Activated T-helper 17 cell treated with anti-CD3 and anti-CD28 coated beads, Interleukin-2, amount 50 U/mL, for 72 hours (primary cell): Measurements from ENCODE around the gene NDOR1. TPM values are rescaled to one million over a fixed set of nuclear protein-coding genes. Genes with fewer than 3 reads are reported as not detected.

ENCODE experiments used
- ATAC-seq: fragments of 150-1000 bp; cut with Tn5 transposase; replicated peaks from 2 replicates; pipeline ENCODE4 v1.10.0; 2021; ENCODE audit warnings: mild to moderate bottlenecking, moderate library complexity
- H3K27ac Mint-ChIP-seq: one replicate; pipeline ENCODE4 v1.8.0; 2022; ENCODE audit warnings: mixed read lengths
- H3K27me3 Mint-ChIP-seq: one replicate; pipeline ENCODE4 v1.8.0; 2022; ENCODE audit warnings: mixed read lengths
- H3K36me3 Mint-ChIP-seq: one replicate; pipeline ENCODE4 v1.8.0; 2022; ENCODE audit warnings: low read depth, mild to moderate bottlenecking, mixed read lengths
- H3K4me1 Mint-ChIP-seq: one replicate; pipeline ENCODE4 v1.8.0; 2022; ENCODE audit warnings: mixed read lengths
- H3K4me3 Mint-ChIP-seq: one replicate; pipeline ENCODE4 v1.8.0; 2022; ENCODE audit warnings: mild to moderate bottlenecking, mixed read lengths
- H3K9me3 Mint-ChIP-seq: one replicate; pipeline ENCODE4 v1.8.0; 2022; ENCODE audit warnings: mixed read lengths
- total RNA-seq, 2 donors: library from RNA; stranded (reverse); gene quantifications; one replicate each; pipeline ENCODE4 v1.2.3, GENCODE V29; 2022

NDOR1 gene
- total RNA-seq, 2 donors from 2014 or later, result 20.5 to 40.2 TPM

DNA sequence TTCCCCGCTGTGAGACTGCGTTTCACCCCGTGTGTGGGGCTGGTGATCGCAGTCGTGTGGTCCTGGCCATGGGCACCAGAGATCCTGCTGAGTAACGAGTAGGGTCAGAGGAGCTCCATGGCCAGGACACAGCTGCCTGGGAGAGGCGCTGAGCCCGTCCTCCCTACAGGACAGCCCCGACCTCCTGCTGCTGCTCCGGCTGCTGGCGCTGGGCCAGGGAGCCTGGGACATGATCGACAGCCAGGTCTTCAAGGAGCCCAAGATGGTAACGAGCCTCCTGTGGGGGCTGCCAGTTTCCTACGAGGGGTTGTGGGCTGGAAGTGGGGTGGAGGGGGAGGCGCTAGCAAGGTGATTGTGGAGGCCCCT, 60.6 kb downstream of the NDOR1 start:
- no peaks in the 10 kb centered on the region for H3K9me3 Mint-ChIP-seq
- H3K4me3 Mint-ChIP-seq, result no peak overlapping the region
- H3K27me3 Mint-ChIP-seq, result no peaks in the 10 kb centered on the region
- peaks cover 68% of the 10 kb centered on the region for H3K36me3 Mint-ChIP-seq
- peaks cover 5% of the 10 kb centered on the region for H3K4me1 Mint-ChIP-seq
- no peak overlapping the region for H3K27ac Mint-ChIP-seq
- ATAC-seq, result no peak

Other genes with a start within 250 kb of the NDOR1 start
- gene PTGDS, start 228.2 kb upstream of the NDOR1 start, total RNA-seq, result 1 to 10 TPM in 1 of 2 donors, not detected in 1; 1.3 TPM
- under 1 TPM in 1 of 2 donors, not detected in 1; 0.11 TPM for gene LCNL1, start 222.7 kb upstream of the NDOR1 start, total RNA-seq
- gene PAXX, start 213.3 kb upstream of the NDOR1 start, total RNA-seq, result 10 to 100 TPM; 31.1 to 49.1 TPM
- gene CLIC3, start 209.1 kb upstream of the NDOR1 start, total RNA-seq, result under 1 TPM in 1 of 2 donors, not detected in 1; 0.26 TPM
- gene ABCA2, start 177.5 kb upstream of the NDOR1 start, total RNA-seq, result 10 to 100 TPM; 43.0 to 63.9 TPM
- gene FUT7, start 173.6 kb upstream of the NDOR1 start, total RNA-seq, result 10 to 100 TPM; 12.1 to 27.9 TPM
- 10 to 100 TPM; 66.3 to 96.1 TPM for gene NPDC1, start 159.5 kb upstream of the NDOR1 start, total RNA-seq
- under 1 TPM; 0.39 to 0.69 TPM for gene ENTPD2, start 151.6 kb upstream of the NDOR1 start, total RNA-seq
- gene SAPCD2, start 135.1 kb upstream of the NDOR1 start, total RNA-seq, result 10 to 100 TPM in 1 of 2 donors, 1 to 10 TPM in 1; 5.6 to 21.9 TPM
- 10 to 100 TPM; 27.9 to 33.0 TPM for gene UAP1L1, start 128.2 kb upstream of the NDOR1 start, total RNA-seq
- gene MAN1B1, start 118.7 kb upstream of the NDOR1 start, total RNA-seq, result 10 to 100 TPM; 38.2 to 67.6 TPM
- gene DPP7, start 91.0 kb upstream of the NDOR1 start, total RNA-seq, result 100 to 1,000 TPM; 219 to 255 TPM
- 1 to 10 TPM in 1 of 2 donors, under 1 TPM in 1; 0.06 to 1.2 TPM for gene GRIN1, start 66.5 kb upstream of the NDOR1 start, total RNA-seq
- gene LRRC26, start 35.6 kb upstream of the NDOR1 start, total RNA-seq, result not detected
- not detected for gene TMEM210, start 33.6 kb upstream of the NDOR1 start, total RNA-seq
- gene ANAPC2, start 17.1 kb upstream of the NDOR1 start, total RNA-seq, result 10 to 100 TPM; 50.6 to 53.1 TPM
- 10 to 100 TPM; 43.7 to 84.7 TPM for gene SSNA1, start 17.0 kb upstream of the NDOR1 start, total RNA-seq
- gene TPRN, start 5.0 kb upstream of the NDOR1 start, total RNA-seq, result 1 to 10 TPM; 5.5 to 9.4 TPM
- 10 to 100 TPM; 19.3 to 27.3 TPM for gene TMEM203, start 52 bp upstream of the NDOR1 start, total RNA-seq
- 1 to 10 TPM; 3.5 to 7.4 TPM for gene RNF208, start 16.5 kb downstream of the NDOR1 start, total RNA-seq
- under 1 TPM; 0.32 to 0.40 TPM for gene CYSRT1, start 19.5 kb downstream of the NDOR1 start, total RNA-seq
- gene RNF224, start 21.8 kb downstream of the NDOR1 start, total RNA-seq, result under 1 TPM in 1 of 2 donors, not detected in 1; 0.17 TPM
- not detected for gene SLC34A3, start 25.2 kb downstream of the NDOR1 start, total RNA-seq
- 100 to 1,000 TPM; 232 to 372 TPM for gene TUBB4B, start 35.6 kb downstream of the NDOR1 start, total RNA-seq
- gene STPG3, start 45.6 kb downstream of the NDOR1 start, total RNA-seq, result not detected
- gene NELFB, start 49.6 kb downstream of the NDOR1 start, total RNA-seq, result 10 to 100 TPM; 43.6 to 78.0 TPM
- 10 to 100 TPM in 1 of 2 donors, 1 to 10 TPM in 1; 4.9 to 11.5 TPM for gene TOR4A, start 72.0 kb downstream of the NDOR1 start, total RNA-seq
- under 1 TPM; 0.66 to 0.86 TPM for gene NRARP, start 96.6 kb downstream of the NDOR1 start, total RNA-seq
- 1 to 10 TPM; 8.8 to 10.0 TPM for gene EXD3, start 217.5 kb downstream of the NDOR1 start, total RNA-seq
- under 1 TPM; 0.39 to 0.58 TPM for gene NOXA1, start 217.7 kb downstream of the NDOR1 start, total RNA-seq
- not detected for gene ENTPD8, start 235.7 kb downstream of the NDOR1 start, total RNA-seq